Suppressor macrophage (primary cell): ENCODE results near the gene GPR156.
"Not testable (repeated sequence)": the region's sequence is repeated elsewhere in the genome, so short reads cannot be mapped to it uniquely, and the experiment has no call there.

Experiments
- DNase-seq, 4 experiments: peaks; one replicate each; pipeline ENCODE4 v3.0.0-alpha.2; 2020 to 2022
- total RNA-seq, 17 experiments: gene quantifications; one replicate each; lab custom pipeline; 2026; ENCODE audit warnings: mixed read lengths in 6 of 17, inconsistent platforms in 3 of 17; lab: John Stamatoyannopoulos, UW

Gene GPR156
- total RNA-seq = 0.21 to 7.8 (median 1.1) reads per million in 17 experiments

DNA sequence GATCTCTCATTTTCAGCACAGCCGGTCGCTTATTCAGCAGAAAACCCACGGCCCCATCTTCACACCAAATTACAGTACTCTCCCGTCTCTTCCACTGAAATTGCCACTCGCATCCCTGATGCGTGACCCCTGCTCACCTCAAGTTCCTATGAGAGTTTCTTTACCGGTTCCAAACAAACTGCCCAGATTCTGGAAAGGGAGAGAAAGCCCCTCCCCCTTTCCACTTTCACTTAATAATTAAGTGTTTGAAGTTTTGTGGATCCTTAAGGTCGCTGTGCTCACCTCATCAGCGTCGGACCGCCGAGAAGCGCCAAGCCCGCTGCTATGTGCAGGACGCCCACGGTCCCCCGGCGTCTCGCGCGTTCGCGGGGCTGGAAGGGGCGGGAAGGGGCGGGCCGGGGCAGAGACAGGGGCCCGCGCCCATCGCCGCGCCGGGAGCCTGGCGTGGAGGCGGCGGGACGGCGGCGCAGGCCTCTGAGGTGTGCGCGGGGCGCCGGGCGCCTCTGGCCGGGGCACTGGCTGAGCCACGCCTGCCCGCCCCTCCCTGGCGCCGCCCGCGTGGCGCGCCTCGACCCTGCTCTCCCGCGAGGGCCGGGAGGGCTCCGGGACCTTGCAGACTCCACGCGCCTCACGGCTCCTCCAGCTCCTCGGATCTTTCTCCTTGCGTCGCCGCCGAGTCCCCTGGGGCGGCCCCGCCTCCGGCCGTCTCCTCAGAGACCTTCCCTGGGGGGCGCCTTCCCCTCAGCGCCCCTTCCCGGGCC lies at the start of gene GPR156:
GPR156 (minus strand) TSS at position 476 of the 761 bp plus-strand sequence. CDS start 41,124 bp downstream, outside the sequence.
- peak in 3 of 4 experiments; percentile 10 to 36 (median 16) for DNase-seq

DNA sequence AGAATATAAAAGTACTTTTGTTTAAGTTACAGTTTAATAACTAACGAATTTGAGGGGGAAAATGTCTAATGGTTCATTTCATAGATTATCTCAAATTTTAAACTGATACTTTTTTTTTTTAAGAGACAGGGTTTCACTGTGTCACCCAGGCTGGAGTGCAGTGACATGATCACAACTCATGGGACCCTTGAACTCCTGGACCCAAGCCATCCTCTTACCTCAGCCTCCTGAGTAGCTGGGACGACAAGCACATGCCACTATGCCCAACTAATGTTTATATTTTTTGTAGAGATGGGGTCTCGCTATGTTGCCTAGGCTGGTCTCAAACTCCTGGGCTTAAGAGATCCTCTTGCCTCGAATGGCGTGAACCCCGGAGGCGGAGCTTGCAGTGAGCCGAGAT lies 47.6 kb upstream of the GPR156 start:
- DNase-seq = no peak

DNA sequence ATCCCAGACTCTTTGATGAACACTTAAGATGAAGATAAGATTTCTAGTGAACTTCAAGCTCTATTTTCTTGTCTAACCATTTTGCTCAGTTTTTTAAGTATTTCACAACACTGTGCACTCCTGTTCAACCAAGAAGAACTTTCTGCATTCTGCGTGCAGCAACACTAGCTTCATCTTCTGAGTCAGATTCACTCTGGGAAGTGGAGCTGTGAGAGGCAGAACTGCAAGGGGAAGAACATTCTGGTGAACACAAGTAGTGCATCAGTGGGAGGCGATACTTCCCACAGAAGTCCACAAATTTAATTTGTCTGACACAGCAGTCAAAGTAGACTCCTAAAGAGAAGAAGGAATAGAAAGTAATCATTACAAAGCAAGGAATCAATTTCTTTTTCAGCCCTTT lies 46.1 kb upstream of the GPR156 start:
- DNase-seq = peak; percentile 49 to 76 (median 67)

DNA sequence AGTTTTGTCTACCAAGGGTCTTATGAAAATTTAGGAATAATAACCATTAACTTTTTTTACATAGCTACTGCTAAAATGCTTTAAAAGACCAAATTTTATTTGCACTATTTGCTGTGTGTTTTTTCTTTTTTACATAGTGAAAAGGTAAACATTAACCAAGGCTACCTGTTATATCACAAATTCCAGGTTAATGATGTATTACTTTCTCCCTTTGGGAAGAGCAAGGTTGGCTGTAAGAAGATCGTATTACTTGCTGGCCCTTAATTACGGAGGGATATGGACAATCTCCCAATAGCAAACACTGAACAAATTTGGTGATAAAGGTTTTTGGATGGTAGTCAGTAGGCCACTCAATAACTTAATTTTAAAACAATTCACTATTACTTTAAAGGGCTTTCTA lies 41.8 kb upstream of the GPR156 start:
- DNase-seq = no peak

DNA sequence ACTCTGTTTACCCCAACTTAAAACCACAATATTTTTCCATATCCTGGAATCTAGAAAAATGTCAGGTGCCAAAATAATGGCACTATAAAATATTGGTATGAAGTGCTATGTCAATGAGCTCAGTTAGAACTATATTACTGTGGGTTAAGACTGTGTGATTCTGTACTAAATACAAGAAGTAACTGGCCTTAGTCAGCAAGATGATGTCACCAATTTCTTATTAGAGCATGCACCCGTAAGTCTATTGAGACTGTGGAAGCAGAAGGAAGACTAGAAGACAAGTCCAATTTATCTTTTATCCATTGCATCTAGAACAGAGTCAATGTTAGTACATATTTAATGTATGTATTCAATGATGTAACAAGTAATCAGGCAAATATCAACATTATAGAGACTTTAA lies 39.2 kb upstream of the GPR156 start:
- DNase-seq = peak; percentile 8 to 73 (median 48)

DNA sequence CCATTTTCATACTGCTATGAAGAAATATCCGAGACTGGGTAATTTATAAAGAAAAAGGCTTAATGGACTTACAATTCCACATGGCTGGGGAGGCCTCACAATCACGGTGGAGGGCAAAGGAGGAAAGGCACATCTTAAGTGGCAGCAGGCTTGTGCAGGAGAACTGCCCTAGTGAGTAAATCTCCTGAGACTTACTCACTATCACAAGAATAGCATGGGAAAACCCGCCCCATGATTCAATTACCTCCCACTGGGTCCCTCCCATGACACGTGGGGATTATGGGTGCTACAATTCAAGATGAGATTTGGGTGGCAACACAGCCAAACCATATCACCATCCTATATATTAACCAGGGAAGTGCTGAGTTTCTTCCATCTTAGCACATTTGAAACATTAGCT lies 38.7 kb upstream of the GPR156 start:
- peak; percentile 49 to 70 (median 58) for DNase-seq

DNA sequence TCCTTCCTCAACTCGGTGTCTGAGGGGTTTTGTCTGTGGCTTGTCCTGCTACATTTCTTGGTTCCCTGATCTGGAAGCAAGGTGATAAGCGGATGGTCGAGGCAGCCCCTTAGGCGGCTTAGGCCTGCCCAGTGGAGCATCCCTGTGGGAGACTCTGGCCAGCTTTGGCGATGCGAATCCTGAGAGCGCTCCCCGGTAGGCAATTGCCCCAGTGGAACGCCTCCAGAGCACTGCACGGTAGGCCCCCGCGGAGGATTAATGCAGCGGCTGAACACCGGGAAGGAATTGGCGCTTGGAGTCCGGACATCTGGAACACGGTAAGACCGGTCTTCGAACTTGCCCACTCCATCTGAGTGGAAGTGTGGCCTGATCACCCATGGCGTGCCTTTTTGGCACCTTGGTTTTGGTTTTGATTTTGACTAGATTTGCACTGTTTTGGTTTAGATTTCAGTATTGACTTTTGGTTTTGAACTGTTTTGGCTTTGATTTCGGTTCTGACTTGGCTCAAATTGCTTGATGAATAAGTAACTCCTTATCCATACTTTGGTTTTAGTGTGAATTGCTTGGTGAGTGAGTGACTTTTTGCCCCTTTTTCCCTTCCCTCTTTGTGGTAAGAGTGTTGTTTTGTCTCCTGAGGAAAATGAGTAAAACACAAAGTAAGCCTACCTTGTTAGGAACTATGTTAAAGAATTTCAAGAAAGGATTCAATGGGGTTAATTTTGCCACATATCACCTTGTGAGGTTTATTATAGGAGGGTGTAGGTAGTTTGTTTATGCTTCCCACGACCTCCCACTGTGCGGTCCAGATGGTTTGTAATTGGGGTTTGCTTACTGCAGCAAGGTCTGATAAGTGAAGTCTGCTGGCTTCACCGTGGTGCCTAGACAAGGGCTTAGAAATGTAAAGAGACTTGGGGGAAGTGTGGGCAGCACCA lies 27.1 kb upstream of the GPR156 start:
- no peak for DNase-seq

DNA sequence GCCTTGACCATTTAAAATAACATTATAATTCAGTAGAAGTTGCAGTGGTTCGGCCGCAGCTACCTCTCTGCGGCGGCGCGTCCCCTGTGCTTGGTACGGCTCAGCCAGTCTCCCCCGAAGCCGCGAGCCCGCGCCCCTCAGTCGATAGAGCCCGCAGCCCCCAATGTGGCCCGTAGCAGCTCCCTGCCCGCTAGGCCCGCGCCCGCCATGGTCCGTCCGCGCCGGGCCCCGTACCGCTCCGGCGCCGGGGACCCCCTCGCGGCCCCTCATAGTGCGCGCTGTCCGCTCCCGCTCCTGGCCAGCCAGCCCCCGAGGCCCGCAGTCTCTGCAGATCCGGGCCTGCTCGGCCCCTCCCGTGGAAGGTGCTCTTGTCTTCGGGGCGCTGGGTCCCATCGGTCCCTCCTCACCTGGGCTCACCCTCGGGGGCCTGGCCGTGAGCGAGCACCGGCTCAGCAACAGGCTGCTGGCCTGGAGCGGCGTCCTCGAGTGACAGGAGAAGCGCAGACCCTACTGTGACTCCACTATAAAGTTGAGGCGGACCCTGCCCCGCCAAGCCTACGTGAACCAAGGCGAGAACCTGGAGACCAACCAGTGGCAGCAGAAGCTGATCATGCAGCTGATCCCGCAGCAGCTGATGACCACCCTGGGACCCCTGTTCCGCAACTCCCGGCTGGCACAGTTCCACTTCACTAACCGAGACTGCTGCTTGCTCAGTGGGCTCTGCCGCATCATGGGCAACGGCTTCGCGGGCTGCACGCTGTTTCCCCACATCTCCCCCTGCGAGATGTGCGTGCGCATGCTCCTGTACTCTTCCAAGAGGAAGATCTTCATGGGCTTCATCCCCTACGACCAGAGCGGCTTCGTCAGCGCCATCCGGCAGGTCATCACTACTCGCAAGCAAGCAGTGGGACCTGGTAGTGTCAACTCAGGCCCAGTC lies 21.8 kb upstream of the GPR156 start:
- DNase-seq = no peak

DNA sequence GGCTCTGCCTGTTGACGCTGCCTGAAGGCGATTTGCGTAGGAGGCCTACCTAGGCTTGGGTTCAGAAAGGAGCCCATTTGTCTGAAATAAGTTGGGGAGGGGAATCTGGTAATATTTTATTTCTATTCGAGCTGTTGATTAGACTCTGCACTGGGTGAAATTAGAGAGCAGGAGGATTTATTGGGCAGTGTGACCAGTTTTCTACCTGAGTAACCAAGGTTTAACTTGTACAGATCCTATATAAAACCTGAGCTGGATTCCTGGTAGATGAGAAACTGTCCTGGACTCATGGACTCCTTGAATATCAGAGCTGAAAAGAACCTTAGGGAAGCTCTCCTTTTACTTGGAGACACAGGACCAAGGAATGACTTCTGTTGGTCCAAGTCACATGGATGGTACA lies 19.6 kb upstream of the GPR156 start:
- no peak for DNase-seq

DNA sequence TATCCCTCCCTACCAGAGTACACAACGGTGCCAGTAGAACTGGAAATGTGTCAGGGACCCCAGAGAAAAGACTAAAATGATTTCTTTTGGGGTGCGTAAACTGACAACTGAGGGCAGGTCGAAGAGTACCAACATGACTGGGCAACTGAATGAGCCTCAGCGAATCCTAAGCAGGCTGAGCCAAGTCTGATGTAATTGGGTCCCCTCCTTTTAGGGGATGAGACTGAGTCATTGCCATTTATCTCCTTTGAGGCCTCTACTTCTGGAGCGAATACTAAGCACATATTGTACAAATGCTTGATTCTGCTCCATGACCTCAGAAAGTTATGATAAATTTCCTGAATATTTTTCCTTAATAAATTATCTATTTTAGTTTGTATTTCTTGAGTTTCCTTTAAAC lies 17.3 kb upstream of the GPR156 start:
- no peak for DNase-seq

DNA sequence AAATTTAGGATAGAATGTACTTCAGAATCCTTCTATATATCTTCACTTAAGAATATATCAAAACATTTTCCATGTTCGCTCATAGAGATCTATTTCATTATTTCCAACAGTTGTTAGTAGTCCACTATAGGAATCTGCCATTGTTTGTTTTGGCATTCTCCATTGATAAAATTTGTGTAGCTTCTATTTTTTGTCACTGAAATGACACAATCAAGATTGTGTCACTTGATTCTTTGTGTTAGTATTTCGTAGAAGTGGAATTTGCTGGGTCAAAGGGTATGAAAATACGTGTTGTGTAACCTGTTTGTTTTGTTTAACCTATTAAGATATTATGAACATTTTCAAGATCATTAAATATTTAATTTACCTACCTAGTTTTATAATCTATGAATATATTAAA lies 15.9 kb upstream of the GPR156 start:
- DNase-seq = no peak

DNA sequence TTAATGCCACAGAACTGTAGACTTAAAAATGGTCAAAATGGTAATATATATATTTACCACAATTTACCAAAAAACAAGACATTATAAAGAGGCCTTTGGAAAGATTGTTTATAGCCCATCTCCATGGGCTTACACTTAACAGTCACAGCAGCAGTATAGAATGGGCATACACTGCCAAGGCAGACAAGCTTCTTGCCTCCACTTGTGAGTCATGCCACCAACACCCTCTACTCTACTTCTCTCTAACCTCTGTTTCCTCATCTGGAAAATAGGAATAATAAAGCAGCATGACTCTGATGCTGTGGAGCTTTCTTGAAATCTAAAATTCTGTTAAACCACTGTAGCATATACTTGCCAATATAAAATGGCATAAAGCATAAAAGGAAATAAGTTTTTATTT lies 14.4 kb upstream of the GPR156 start:
- DNase-seq = peak; percentile 4 to 45 (median 42)

DNA sequence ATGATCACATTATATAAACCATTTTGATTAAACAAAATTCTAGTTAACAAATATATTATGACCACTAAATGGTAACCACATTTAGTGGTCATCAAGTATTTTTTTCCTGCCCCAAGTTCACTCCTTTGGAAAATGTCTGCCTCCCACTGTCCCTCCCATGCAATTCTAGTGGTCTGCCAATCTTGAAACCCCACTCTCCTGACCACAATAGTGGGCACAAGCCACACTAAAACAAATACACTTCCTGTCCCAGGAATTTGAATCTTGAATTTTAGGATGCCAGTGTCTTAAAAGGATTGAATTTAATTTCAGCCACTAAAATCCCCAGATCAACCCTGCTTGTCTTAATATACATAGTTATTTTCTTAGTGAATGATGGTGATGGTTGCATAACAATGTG lies 14.0 kb upstream of the GPR156 start:
- no peak for DNase-seq

DNA sequence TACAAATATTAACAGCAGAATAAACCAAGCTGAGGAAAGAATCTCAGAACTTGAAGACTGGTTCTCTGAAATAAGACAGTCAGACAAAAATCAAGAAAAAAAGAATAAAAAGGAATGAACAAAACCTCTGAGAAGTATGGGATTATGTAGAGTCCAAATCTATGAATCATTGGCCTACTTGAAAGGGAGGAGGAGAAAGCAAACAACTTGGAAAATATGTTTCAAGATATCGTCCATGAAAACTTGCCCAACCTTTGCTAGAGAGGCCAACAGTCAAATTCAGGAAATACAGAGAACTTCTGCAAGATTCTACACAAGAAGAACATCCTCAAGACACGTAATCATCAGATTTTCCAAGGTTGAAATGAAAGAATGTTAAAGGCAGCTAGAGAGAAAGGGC lies 6.5 kb upstream of the GPR156 start:
- not testable (repeated sequence) for DNase-seq

DNA sequence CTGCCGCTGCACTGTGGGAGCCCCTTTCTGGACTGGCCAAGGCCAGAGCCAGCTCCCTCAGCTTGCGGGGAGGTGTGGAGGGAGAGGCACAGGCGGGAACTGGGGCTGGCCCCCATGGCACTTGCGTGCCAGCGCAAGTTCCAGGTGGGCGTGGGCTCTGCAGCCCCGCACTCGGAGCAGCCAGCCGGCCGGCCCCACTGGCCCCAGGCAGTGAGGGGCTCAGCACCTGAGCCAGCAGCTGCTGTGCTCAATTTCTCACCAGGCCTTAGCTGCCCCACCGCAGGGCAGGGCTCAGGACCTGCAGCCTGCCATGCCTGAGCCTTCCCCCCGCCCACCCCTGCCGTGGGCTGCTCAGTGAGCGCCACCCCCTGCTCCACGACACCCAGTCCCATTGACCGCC lies 4.6 kb upstream of the GPR156 start:
- no peak for DNase-seq

DNA sequence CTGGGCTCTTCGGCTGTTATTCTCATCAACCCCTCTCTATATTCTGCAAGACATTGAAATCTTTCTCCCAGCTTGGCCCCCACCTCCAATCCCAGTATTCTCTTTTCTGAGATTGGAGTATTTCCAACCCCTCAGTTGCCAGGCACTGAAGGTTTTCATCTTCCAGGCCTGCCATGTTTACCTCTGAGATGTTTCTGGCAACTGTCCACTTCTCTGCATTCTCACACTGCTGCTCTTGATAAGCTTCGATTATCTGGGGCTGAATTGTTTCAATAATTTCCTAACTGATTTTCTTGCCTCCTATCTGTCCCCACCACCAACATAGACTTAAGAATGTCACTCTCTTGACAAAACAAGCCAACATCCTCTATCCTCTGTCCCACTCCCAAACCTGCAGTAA lies 1.4 kb upstream of the GPR156 start:
- DNase-seq = no peak

DNA sequence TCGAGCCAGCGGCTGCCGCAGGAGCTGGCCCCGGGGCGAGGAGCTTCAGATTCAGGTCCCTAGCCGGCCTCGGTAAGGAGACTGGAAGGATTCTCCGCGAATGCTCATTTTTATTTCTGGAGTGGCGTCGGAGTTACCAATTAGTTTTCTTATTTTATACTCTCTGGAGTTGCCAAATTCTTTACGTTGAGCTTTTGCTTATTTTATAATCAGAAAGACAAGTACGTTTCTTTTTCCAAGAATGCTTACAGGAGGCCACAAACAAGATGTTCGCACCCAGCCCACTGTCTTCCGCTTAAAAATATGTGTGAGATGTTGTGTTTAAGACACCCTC lies 453 bp upstream of the GPR156 start:
- DNase-seq = no peak

DNA sequence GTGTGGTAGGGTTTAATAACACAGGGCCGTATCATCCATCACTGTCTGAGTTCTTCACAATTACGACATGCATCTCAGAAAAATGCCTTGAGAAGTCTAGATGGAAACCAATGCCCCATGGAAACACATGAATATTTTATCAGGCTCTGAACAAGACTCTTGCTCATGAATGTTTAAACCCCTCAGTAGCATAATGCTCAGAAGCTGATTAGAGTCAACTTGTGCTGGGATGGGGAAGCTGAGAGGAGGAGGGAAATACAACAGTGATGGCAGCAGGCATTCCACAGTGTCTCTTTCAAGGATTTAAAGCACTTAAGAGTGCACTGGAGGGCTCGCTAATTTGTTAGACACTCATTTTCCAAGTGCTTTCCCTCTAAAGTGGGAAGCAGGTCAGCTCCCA lies 3.8 kb downstream of the GPR156 start:
- DNase-seq = no peak

DNA sequence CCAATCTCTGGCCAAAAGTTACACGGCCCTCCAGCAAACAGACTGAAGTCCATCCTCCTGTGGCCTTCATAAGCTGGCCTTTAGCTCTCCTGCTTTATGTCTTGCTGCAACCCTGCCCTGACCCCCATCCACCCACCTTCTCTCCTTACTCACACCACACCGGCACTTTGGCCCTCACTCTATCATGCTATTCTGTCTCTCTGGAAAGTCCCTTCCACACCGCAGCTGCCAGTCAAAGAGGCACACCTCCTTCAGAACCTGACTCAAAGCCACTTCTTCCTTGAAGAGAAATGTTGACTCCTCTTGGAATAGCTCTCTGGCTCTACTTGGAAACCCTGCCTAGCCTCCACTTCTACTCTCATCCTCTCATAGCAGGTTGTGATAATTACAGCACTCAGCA lies 4.5 kb downstream of the GPR156 start:
- DNase-seq = no peak

DNA sequence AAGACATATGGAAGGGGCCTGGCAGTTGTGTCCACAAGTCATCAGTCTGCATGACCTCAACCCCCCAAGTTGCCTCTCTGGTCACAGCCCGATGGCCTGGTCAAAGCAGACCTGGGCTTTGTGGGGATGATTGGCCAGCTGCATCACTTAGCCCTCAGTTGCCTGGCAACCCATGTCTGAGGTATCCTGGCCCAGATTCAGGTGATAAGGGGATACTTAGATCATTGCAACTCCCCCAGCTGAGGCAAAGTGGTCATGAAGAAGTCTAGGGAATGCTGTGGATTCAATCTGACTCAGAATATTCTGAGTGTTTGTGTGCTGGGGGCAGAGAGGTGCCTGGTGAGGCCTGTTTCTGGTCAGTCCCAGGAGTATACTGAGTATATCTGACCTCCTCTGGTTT lies 5.0 kb downstream of the GPR156 start:
- DNase-seq = no peak

DNA sequence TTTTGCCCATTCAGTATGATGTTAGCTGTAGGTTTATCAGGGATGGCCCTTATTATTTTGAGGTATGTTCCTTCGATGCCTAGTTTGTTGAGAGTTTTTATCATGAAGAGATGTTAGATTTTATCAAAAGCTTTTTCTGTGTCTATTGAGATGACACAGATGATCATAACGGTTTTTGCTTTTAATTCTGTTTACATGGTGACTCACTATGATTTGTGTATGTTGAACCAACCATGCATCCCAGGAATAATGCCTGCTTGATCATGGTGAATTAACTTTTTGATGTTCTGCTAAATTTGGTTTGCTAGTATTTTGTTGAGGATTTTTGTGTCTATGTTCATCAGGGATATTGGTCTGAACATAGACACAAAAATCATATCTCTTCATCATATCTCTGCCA lies 8.3 kb downstream of the GPR156 start:
- no peak for DNase-seq

DNA sequence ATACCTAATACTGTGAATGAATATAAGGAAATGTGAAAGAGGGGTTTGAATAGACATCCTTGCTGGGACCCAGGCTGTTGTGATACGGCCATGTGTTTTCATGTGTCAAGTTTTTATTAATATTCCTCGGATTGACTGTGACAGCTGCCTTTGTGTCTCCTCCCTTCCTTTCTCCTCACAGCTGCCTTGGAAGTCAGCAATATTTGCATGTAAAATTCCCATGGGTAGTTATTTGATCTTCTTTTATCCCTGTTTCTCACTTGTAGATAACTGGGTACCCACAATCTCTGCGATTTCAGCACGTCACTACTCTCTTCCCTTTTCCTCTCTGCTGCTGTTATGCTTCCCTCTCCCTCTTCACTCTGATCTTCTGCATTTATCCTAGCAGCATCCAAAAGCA lies 9.4 kb downstream of the GPR156 start:
- DNase-seq = no peak

DNA sequence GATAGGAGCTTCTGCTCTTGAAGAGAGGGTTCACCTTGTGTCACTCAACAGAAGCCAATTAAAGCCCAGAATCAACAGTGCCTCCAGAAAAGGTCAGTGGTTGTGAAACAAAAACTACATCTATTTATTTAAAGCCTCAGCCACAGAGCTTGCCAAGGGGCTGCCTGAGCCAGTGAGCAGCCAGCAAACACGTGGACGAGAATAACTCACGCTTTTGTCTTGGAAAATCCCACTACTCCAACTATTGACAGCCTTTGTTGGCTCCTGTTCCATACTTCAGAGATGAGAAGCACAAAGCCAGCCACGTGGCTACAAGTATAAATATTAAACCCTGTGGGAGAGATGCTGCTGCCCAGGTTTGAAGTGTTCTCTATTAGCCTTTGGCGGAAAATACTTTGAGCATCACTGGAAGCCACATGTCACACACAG lies 10.3 kb downstream of the GPR156 start:
- DNase-seq = no peak
